ENCODE measurements around the gene LMTK2.

DNA sequence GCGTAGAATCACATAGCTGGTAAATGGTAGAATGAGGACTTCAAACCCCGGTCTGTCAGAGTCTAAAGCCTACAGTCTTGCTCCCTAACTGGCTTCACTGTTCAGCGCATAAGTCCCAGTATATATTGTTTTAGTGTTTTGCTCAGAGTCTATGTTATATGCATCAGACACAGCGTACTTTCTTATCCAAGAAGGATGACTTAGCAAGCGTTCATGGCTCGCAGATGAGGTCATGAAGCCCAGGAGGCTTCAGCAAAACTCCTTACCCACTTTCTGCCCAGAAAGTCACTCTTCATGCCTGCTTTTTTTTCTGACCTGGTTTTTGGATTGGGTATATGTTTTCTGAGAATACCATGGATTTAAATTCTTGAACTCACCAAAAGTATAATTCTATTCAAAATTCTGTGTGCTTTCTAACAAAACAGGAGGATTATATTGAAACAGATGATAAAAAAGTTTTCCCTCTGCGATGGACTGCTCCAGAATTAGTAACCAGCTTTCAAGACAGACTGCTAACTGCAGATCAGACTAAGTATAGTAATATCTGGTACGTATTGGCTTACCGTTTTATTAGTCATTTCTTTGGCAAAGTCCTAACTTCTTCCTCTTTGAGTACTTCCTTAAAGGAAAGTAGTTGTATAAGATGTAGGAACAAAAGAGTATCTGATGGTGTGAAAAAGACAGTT is 79.9 kb downstream of the LMTK2 start:
- TF ChIP-seq CTCF (IDR thresholded peaks at IDR 0.05), result no peak
- no peak for TF ChIP-seq POLR2A (IDR thresholded peaks at IDR 0.05)
